Stimulated activated CD8-positive, alpha-beta memory T cell treated with anti-CD3 and anti-CD28 coated beads, Interleukin-2, amount 100 ng/mL, for 1 hour (primary cell): ENCODE data around the gene WNT11.

Source experiments
- DNase-seq, 2 donors: peaks; one replicate each; pipeline ENCODE4 v3.0.0-alpha.2; 2020; ENCODE audit warnings: low read depth in 2 of 2

WNT11 gene

DNA sequence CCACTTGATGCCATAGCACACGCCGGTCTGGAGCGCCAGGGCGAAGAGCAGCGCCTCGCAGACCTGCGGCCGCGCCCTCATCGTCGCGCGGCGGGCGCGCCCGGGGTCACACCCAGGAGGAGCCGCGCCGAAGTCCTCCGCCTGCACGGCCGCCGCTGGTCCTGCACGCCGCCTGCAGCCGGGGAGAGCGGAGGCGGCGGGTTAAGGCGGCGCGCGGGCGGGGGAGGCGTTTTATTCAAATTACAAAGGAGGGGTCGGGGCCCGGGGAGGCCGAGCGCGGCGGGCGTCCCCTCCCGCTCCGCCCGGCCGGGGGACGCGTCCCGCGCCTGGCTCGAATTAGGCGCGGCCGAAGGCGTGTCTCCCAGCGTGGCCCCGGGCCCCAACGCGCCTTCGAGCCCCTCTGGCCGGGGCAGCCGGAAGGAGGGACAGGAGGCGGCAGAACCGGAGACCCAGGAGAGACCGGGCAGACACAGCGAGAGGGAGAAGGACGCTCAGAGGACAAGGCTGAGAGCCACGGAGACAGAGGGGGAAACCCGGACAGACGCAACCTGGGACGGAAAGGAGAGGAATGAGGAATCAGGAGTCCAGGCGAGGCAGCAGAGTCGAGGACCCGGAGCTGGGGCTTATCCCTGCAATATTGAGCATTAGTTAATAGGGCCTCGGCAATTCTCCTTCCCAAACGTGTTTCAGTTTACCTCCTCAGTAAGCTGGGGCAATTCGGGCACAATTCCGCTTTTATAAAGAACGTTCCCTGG is at the start of gene WNT11:
TSS of gene WNT11 (minus strand) at position 176 of the 755 bp plus-strand sequence. CDS start at position 81, 95 bp downstream.
- no peak for DNase-seq

DNA sequence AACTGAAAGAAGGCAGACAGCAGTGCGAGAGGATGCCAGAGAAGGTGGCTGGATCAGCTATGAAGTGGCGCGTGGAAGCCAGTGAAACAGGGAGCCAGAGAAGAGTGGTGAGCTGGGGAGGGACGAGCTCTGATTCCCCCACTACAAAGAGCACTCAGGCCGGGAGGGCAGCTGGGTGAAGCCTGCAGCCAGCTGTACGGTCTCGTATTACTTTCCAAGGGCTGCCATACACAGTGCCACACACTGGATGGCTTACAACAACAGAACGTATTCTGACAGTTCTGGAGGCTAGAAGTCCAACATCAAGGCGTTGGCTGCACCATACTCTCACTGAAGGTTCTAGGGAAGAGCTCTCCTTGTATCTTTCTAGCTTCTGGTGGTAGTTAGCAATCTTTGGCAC is 47.1 kb upstream of the WNT11 start:
- DNase-seq = no peak

DNA sequence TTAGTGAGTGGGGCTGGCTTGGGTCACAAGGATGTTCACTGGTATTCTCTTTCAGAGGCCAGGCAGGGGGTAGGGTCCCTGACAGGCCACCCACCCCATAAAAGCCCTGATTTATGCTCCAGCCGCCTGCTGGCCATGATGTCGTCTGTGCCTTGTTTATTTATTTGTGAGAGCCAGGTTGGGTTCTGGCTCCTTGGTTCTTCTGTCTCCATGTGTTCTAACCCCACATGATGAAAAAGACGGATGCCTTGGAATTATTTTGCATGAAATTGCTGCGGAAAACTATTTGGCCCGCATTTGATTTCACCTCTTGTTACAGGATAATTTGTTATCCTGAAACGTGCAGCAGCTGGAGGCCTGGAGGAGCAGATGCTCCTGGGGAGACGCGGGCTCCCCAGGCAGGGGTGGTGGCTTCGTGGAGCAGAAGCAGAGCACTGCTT is 46.3 kb upstream of the WNT11 start:
- DNase-seq = no peak

- DNase-seq = no peak
These were observed 45.3 kb upstream of the WNT11 start for GRCh38 chr11:76251576-76251975.

GRCh38 chr11:76251226-76251575 is 44.9 kb upstream of the WNT11 start:
- no peak for DNase-seq

DNA sequence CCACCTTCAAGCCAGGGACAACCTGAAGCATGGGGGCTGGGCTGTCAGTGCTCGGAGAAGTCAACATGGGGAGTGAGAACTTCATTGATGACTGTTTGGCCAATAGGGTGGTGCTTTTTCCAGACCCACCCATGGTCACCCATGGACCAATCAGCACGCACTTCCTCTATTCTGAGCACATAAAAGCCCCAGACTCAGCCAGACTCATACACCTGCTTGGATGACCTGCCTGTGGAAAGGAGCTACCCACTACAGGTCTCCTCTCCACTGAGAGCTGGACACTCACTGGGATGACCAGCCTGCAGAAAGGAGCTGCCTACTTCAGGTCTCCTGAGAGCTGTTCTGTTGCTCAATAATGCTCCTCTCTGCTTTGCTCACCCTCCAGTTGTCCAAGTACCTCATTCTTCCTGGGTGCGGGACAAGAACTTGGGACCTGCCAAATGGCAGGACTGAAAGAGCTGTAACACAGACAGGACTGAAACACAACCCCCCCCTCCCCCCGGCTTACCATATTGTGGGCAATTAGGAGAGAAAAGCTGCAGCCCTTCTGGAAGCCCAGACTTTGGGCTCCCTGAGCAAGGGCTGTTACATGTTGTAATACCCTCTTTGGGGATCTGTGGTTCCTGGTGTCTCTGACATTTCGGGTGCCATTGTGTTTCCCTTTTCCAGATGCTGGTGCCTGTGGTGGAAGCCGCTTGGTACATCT is 44.4 kb upstream of the WNT11 start:
- no peak for DNase-seq

DNA sequence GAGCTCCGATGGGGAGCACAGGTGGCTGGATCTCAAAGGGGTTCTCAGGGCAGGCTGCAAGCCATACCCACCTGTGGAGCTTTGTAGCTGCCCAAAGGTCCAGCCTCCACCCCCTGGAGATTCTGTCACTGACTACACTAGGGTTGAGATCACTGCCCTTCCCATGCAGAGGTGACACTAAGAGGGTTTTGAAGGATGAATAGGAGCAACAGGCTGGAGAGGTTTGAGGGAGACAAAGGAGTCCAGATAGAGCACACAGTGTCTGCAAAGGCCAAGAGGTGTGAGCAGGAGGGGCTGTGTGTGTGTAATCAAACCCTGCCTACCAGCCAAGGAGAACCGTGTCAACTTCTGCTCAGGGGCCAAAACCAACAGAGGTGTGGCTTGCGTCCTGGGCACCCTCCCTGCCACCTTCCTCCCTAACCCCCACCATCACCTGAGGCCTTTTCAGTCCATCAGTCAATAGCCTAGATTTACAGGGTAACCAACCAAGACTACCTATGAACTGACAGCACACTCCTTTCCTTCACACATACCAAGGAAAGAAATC is 43.0 kb upstream of the WNT11 start:
- DNase-seq = no peak

GRCh38 chr11:76248210-76248609 is 41.9 kb upstream of the WNT11 start:
- no peak for DNase-seq

GRCh38 chr11:76247091-76247490 is 40.8 kb upstream of the WNT11 start:
- no peak for DNase-seq

DNA sequence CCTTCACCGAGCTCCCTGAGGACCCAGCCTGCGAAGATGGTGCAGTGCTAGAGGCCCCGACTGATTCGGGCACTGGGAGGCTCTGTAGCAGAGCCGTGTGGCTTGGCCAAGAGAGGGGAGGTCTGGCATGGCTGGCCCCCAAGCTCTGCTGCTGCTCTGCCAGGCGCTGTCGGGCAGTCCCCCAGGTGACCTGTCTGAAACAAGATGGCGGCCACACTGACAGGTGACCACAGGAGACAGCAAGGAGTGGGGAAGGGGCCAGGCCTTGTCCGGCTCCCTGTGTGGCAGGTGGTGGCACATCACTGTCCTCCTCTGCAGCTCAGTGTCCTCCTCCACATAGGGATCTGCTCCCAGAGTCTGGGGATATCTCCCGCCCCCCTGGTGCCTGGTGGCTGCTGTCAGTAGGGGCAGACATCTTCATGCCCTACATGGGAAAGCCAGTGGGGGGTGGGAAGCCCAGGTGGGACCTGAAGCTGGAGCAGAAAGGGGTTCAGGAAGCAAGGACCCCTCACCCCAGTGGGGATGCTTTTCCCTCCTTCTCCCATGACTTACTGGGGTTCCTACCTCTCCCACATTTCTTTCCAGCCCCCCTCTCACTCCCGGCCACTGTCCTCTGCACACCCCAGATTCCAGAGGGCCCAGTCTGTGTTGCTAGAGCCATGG is 40.1 kb upstream of the WNT11 start:
- DNase-seq = no peak

DNA sequence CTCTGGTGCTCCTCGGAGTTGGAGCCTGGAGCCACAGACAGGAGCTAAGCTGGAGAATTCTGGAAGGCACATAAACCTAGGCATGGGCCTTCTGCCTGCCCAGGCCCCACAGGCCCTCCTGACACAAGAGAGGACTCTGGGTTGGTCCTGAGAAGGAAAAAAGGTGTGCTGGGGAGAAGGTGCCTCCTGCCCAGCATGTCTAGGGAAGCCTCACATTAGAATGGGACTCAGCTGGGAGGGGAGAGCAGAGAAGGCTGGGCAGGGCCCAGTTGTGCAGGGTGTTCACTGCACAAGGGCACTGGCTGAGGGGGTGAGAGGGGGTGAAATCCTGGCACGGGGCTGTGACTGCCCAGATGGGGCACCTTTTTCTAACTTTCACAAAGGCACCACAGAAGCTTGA is 39.4 kb upstream of the WNT11 start:
- no peak for DNase-seq

GRCh38 chr11:76244316-76244851 is 38.1 kb upstream of the WNT11 start:
- DNase-seq = no peak

- DNase-seq = no peak
These were observed 37.6 kb upstream of the WNT11 start for GRCh38 chr11:76243957-76244285.

GRCh38 chr11:76243193-76243956 is 37.1 kb upstream of the WNT11 start:
- DNase-seq = no peak

DNA sequence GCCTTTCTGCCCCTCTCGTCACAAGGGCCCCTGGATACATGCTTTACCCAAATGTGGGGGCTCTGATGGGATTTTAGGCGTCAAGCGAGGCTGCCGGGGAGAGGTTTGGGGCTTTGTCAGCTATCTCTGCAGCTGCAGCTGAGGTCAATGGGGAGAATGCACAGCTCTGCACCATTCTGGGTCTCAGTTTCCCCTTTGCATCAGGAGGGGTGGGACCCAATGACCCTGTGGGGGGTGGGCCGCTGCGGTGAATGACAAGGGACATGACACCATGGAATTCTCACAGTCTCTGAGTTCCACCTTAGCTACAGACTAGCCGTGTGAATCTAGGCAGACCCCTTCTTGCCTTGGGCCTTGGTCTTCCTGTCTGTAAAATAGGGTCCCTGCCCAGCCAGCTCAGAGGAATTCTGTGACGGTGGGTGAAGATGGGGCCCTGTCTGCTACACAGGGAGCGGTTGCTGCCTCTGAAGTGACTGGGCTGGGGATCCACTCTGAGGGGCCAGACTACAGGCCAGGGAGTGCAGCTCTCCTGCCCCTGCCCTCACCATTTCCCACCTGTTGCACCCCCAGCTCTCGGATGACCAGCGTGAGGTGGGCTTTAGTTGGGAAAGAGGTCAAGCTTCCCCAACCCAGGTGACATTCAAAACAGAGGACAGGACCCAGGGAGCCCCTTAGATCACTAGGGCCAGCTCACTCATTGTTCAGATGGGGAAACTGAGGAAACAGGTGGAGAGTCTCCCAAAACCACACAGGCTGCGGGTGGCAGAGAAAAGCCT is 35.9 kb upstream of the WNT11 start:
- no peak for DNase-seq

GRCh38 chr11:76241243-76242000 is 35.1 kb upstream of the WNT11 start:
- no peak for DNase-seq

GRCh38 chr11:76240666-76241065 is 34.4 kb upstream of the WNT11 start:
- DNase-seq = no peak

GRCh38 chr11:76240161-76240540 is 33.8 kb upstream of the WNT11 start:
- no peak for DNase-seq

DNA sequence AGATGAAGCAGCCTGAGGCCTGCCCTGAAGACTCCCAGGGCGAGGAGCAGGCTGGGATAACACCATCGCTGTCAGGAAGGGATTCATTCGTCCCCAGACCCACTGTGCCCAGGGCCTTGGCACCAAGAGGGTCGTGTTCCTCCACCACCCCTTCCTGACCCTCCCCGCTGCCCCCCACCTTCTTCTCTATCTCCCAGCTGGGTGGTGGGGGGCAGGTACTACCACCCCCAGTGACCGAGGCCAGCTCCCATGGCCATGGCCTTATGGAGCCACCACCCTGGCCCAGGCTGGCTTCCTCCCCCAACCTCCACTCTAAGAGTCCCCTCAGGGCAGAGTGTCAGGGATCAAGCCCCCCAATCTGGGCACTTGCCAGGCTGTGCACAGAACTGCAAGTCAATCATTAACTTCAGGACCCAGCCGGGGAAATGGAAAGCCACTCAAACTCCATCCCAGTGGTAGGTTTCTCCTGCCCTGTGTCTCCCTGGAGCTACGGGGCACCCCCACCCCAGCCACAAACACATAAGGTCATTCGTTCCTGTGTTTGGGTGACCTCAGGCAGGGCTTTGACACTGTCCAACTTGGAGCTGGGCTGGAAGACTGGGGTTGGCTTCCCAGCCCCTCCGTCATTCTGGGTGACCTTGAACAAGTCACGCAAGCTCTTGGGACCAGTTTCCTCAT is 33.3 kb upstream of the WNT11 start:
- DNase-seq = no peak

DNA sequence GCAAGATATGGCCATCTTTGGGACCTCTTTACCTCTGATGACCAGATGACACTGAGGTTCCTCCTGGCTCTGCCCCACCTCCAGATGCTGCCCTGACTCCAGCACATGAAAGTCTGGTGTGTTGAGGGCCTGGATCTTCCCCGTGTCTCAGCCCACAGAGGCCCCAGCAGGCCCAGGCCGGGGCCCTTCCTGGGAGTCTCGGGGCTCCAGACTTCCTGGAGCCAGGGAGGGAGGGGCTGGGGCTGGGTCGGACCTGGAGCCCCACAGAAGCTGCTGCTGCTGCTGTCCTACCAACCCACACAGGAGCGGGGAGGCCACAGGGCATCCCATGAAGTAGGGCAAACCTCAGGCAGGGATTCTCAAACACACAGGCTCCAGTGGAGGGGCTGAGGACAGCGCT is 32.2 kb upstream of the WNT11 start:
- no peak for DNase-seq
